Peyer's patch (tissue), 4 donors: ENCODE data around the gene RAB20. TPM values are rescaled to one million over a fixed set of nuclear protein-coding genes. Genes with fewer than 3 reads are reported as not detected.

Experiments used
- DNase-seq, 3 donors: peaks; one replicate each; pipeline ENCODE4 v3.0.0-alpha.2; 2017 to 2019
- H3K27ac ChIP-seq, 4 donors: fragments of 200-600 bp; sonication (generic); one replicate each; pipeline ENCODE4 v1.5.1; 2016 to 2019
- H3K27me3 ChIP-seq, 2 donors: fragments of 200-600 bp; sonication (generic); one replicate each; pipeline ENCODE4 v1.5.1; 2019
- H3K36me3 ChIP-seq, 3 donors: fragments of 200-600 bp; sonication (generic); one replicate each; pipeline ENCODE4 v1.5.1; 2016 to 2019
- H3K4me1 ChIP-seq, 4 donors: fragments of 200-600 bp; sonication (generic); one replicate each; pipeline ENCODE4 v1.5.1; 2016 to 2019
- H3K4me3 ChIP-seq, 4 donors: fragments of 200-600 bp; sonication (generic); 1 replicate in 3 of 4; 2 replicates in 1 of 4; pipeline ENCODE4 v1.5.1; 2016 to 2019; ENCODE audit warnings: mild to moderate bottlenecking in 1 of 4
- H3K9me3 ChIP-seq, 4 donors: fragments of 200-600 bp; sonication (generic); one replicate each; pipeline ENCODE4 v1.5.1; 2016 to 2019; ENCODE audit warnings: mild to moderate bottlenecking in 1 of 4
- POLR2A ChIP-seq, 2 donors: fragments of 450-650 bp; IDR thresholded peaks; one replicate each; pipeline ENCODE4 v1.5.1; 2017; ENCODE audit warnings: antibody characterized with exemption in 2 of 2, mild to moderate bottlenecking in 2 of 2, moderate library complexity in 2 of 2
- total RNA-seq, 4 donors: library from RNA; depleted of rRNA; stranded (reverse); fragments of >200 nt; gene quantifications; one replicate each; pipeline ENCODE4 v1.1.0, GENCODE V29; 2016
- TF ChIP-seq, protein P1 (sequence below), 6 experiments: fragments of 450-650 bp in 4 of 6; fragments of 200-600 bp in 2 of 6; sonication (generic) in 1 of 6; IDR thresholded peaks; one replicate each; pipeline ENCODE4 v1.5.1; 2017 to 2019; ENCODE audit warnings: antibody characterized with exemption in 6 of 6, mild to moderate bottlenecking in 3 of 6, moderate library complexity in 1 of 6

RAB20 gene
- total RNA-seq, 4 donors from 2014 or later = 15.7 to 69.1 (median 62.2) TPM

DNA sequence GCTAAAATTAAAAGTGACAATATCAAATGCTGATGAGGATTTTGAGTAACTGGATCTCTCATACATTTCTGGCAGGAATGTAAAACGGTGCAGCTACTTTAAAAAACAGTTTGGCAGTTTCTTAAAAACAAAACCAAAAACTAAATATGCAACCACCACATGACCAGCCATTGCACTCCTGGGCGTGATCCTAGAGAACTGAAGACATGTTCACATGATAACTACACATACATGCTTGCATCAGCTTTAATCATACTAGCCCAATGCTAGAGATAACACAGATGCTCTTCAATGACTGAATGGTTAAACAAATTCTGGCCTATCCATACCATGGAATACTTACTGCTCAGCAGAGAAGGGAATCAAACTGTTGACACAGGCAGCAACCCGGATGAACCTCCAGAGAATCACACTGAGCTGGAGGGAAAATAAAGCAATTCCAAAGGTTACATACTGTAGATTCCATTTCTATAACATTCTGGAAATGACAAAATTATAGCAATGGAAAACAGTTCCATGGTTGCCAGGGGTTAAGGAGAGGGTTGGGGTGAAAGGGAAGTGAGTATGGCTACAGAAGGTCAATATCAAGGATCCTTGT, 28.4 kb upstream of the RAB20 start:
- Histone ChIP-seq H3K27me3 (no peaks in the 10 kb centered on the region), H3K4me1 (no peaks in the 10 kb centered on the region), H3K36me3 (no peaks in the 10 kb centered on the region), H3K27ac (no peak overlapping the region), H3K9me3 (no peaks in the 10 kb centered on the region), H3K4me3 (no peak overlapping the region)
- DNase-seq = no peak
- TF ChIP-seq, protein P1, sequence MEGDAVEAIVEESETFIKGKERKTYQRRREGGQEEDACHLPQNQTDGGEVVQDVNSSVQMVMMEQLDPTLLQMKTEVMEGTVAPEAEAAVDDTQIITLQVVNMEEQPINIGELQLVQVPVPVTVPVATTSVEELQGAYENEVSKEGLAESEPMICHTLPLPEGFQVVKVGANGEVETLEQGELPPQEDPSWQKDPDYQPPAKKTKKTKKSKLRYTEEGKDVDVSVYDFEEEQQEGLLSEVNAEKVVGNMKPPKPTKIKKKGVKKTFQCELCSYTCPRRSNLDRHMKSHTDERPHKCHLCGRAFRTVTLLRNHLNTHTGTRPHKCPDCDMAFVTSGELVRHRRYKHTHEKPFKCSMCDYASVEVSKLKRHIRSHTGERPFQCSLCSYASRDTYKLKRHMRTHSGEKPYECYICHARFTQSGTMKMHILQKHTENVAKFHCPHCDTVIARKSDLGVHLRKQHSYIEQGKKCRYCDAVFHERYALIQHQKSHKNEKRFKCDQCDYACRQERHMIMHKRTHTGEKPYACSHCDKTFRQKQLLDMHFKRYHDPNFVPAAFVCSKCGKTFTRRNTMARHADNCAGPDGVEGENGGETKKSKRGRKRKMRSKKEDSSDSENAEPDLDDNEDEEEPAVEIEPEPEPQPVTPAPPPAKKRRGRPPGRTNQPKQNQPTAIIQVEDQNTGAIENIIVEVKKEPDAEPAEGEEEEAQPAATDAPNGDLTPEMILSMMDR (IDR thresholded peaks at IDR 0.05) = no peak
- no peak for TF ChIP-seq POLR2A (IDR thresholded peaks at IDR 0.05)

DNA sequence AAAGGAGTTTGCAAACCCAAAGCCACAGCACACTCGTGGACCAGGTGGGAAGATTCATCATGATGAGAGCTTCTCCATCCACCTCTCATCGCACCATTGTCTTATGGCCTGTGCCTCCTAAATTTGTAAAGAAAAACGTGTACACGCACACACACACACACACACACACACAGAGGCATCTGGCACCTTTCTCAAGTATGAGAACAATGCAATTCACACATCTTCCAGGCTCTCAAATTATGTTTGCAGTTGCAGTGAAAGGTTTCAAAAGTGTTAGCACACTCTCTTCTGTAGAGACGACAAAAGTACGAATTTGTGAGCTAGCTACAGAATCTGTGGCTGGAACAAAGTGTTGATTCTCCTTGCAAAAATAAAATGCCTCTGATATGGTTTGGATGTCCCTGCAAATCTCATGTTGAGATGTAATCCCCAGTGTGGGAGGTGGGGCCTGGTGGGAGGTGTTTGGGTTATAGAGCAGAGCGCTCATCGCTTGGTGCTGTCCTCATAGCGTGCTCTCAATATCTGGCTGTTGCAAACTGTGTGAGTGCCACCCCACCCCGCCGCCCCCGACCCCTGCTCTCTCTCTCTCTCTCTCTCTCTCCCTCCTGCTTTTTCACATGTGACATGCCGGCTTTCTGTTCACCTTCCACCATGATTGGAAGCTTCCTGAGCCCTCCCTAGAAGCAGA, 21.8 kb upstream of the RAB20 start:
- no peak for DNase-seq
- no peak overlapping the region for H3K4me3 ChIP-seq
- H3K36me3 ChIP-seq = no peaks in the 10 kb centered on the region
- H3K4me1 ChIP-seq = no peaks in the 10 kb centered on the region
- TF ChIP-seq, protein P1 (IDR thresholded peaks at IDR 0.05) = no peak
- no peak for TF ChIP-seq POLR2A (IDR thresholded peaks at IDR 0.05)
- no peak overlapping the region for H3K27ac ChIP-seq
- no peaks in the 10 kb centered on the region for H3K9me3 ChIP-seq
- H3K27me3 ChIP-seq = no peaks in the 10 kb centered on the region

DNA sequence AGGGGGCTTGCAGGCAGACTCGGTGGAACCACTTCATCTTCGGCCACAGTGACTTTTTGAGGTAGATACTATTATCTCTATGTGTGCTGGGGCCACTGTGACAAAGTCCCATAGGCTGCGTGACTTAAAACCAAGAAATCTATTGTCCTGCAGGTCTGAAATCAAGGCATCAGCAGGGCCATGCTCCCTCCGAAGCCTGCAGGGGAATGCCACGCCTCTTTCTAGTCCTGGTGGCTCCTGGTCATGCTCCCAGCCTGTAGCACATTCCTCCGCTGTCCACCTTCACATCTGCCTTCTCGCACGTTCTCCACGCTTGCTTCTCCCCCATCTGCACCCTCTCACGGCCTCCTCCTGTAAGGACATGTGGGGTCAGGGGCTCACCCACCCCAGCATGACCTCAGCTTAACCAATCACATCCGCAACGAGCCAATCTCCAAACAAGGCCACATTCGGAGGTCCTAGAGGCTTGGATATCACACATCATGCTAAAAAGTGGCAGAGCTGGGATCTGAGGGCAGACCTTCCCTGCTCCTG, 21.0 kb upstream of the RAB20 start:
- H3K9me3 ChIP-seq = no peaks in the 10 kb centered on the region
- no peaks in the 10 kb centered on the region for H3K36me3 ChIP-seq
- H3K27me3 ChIP-seq = no peaks in the 10 kb centered on the region
- no peak overlapping the region for H3K27ac ChIP-seq
- no peak for DNase-seq
- TF ChIP-seq, protein P1 (IDR thresholded peaks at IDR 0.05) = no peak
- TF ChIP-seq POLR2A (IDR thresholded peaks at IDR 0.05) = no peak
- H3K4me1 ChIP-seq = no peaks in the 10 kb centered on the region
- no peak overlapping the region for H3K4me3 ChIP-seq

DNA sequence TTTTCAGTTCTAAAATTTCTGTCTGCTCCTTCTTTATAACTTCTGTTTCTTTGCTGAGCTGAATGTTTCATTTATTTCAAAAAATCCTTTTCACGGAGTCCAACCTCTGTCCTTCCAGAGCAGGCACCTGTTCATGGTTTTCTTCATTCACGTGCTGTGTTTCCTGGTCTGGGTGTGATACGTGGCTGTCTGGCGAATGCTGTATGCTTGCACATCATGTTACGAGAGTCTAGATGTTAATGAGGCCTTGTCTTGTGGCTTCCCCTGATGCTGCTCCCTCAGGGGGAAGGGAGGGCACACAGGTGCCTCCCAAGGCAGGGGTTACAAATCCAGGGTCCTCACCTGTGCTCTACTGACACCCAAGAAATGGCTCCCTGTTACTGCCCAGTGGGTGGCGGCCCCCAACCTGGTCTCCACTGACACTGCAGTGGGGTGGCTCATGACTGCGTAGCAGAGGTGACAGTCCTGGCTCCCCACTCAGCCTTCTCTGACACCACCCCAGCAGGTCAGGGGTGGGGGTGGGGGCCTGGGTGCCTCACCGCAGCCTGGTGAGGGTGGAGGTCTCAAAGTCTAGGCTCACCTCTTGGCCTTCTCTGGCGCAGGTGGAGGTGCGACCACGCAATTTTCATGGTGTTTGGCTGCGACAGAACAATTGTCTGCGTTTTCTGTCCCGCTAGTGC, 20.1 kb upstream of the RAB20 start:
- Histone ChIP-seq H3K9me3 (no peaks in the 10 kb centered on the region), H3K36me3 (no peaks in the 10 kb centered on the region), H3K27me3 (no peaks in the 10 kb centered on the region), H3K4me3 (no peak overlapping the region), H3K4me1 (no peaks in the 10 kb centered on the region), H3K27ac (no peak overlapping the region)
- DNase-seq = no peak
- TF ChIP-seq, protein P1 (IDR thresholded peaks at IDR 0.05) = no peak

DNA sequence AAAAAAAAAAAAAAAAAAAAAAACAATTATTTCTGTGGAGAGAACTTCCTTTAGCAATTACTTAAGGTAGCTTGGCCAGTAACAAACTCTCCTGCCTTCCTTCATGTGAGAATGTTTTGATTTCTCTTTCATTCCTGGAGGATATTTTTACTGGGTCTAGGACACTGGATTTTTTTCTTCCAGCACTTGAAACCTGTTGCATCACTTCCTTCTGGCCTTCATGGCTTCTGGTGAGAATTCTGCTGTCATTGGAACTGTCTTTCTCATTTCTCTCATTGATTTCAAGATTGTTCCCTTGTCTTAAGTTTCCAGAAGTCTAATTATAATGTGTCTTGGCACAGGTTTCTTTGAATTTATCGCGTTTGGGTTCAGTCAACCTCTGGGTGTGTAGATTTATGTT, 19.3 kb upstream of the RAB20 start:
- TF ChIP-seq, protein P1 (IDR thresholded peaks at IDR 0.05) = no peak
- no peak for TF ChIP-seq POLR2A (IDR thresholded peaks at IDR 0.05)
- H3K9me3 ChIP-seq = no peaks in the 10 kb centered on the region
- H3K4me3 ChIP-seq = no peak overlapping the region
- H3K4me1 ChIP-seq = peaks cover 0 to 4% (median under 1%) of the 10 kb centered on the region in 4 donors
- H3K27ac ChIP-seq = no peak overlapping the region
- H3K36me3 ChIP-seq = no peaks in the 10 kb centered on the region
- H3K27me3 ChIP-seq = no peaks in the 10 kb centered on the region
- DNase-seq = no peak
